AG08395 (cell line): ENCODE results near the gene ASF1B.

ENCODE experiments used
- DNase-seq: peaks from one replicate; pipeline ENCODE4 v3.0.0; 2012; ENCODE audit warnings: mixed read lengths, low spot score

Gene ASF1B

GRCh38 chr19:14085309-14085995 lies 50.9 kb downstream of the ASF1B start, which contains the start of gene C19orf67:
Gene C19orf67, minus strand, starts transcription at chr19:14085783. Its CDS starts 156 bp downstream, at chr19:14085627.
- no peak for DNase-seq

GRCh38 chr19:14082675-14082960 lies 53.8 kb downstream of the ASF1B start:
- no peak for DNase-seq

GRCh38 chr19:14081797-14082674 lies 54.4 kb downstream of the ASF1B start:
- DNase-seq = no peak

GRCh38 chr19:14080887-14081796 lies 55.2 kb downstream of the ASF1B start:
- peak; percentile 99 for DNase-seq

- no peak for DNase-seq
These were observed 58.0 kb downstream of the ASF1B start for GRCh38 chr19:14078411-14078810.

- DNase-seq = no peak
These were observed 62.2 kb downstream of the ASF1B start for GRCh38 chr19:14073925-14074838.

GRCh38 chr19:14073261-14073924 lies 63.0 kb downstream of the ASF1B start:
- peak; percentile 77 for DNase-seq

- DNase-seq = no peak
These were observed 63.7 kb downstream of the ASF1B start, which contains the start of gene MISP3 for GRCh38 chr19:14072535-14073260. Gene MISP3, plus strand, starts transcription at chr19:14072786. Its CDS starts 524 bp downstream, at chr19:14073310.

GRCh38 chr19:14070268-14071050 lies 65.9 kb downstream of the ASF1B start:
- DNase-seq = no peak
